ENCODE data around the gene OVCH2. TPM values are rescaled to one million over a fixed set of nuclear protein-coding genes. Genes with fewer than 3 reads are reported as not detected.

OVCH2 gene
- total RNA-seq, 4 donors from 2014 or later = not detected

DNA sequence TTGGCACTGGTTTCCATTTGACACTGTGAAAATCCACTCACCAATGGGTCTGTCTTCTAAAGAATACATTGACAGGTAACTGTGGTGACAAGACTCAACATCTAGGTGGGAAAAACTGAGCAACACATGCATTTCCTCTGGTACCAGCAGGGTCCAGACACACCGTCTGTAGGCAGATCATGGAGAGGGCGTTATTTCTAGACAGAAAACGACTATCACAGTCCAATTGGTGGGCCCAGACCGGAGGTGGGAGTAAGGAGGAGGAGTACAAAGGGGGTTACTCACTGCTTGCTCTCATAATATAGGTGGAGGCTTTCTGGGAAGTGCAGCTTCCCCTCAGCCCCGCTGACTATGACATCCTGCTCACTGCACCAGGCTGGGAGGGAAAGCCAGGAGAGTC is 9.9 kb downstream of the OVCH2 start:
- H3K27me3 ChIP-seq = peaks cover 14% of the 10 kb centered on the region
- H3K27ac ChIP-seq = no peak overlapping the region
- ATAC-seq = no peak
- WGBS, 2 donors (ENCODE audit: low coverage in 1 of 2) = 83 to 100% methylated on average over 1 to 5 of the region's 5 CpGs
- TF ChIP-seq POLR2A (IDR thresholded peaks at IDR 0.05) (no peak), POLR2AphosphoS5 (IDR thresholded peaks at IDR 0.05) (no peak), EP300 (IDR thresholded peaks at IDR 0.05) (no peak)
- TF ChIP-seq, protein P1, sequence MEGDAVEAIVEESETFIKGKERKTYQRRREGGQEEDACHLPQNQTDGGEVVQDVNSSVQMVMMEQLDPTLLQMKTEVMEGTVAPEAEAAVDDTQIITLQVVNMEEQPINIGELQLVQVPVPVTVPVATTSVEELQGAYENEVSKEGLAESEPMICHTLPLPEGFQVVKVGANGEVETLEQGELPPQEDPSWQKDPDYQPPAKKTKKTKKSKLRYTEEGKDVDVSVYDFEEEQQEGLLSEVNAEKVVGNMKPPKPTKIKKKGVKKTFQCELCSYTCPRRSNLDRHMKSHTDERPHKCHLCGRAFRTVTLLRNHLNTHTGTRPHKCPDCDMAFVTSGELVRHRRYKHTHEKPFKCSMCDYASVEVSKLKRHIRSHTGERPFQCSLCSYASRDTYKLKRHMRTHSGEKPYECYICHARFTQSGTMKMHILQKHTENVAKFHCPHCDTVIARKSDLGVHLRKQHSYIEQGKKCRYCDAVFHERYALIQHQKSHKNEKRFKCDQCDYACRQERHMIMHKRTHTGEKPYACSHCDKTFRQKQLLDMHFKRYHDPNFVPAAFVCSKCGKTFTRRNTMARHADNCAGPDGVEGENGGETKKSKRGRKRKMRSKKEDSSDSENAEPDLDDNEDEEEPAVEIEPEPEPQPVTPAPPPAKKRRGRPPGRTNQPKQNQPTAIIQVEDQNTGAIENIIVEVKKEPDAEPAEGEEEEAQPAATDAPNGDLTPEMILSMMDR (IDR thresholded peaks at IDR 0.05) = no peak
- H3K4me3 ChIP-seq = no peak overlapping the region
- no peaks in the 10 kb centered on the region for H3K4me1 ChIP-seq
- H3K36me3 ChIP-seq = no peaks in the 10 kb centered on the region
- no peaks in the 10 kb centered on the region for H3K9me3 ChIP-seq

- Histone ChIP-seq H3K9me3 (no peaks in the 10 kb centered on the region), H3K36me3 (no peaks in the 10 kb centered on the region), H3K27ac (no peak overlapping the region), H3K4me3 (no peak overlapping the region), H3K27me3 (peaks cover 14% of the 10 kb centered on the region), H3K4me1 (no peaks in the 10 kb centered on the region)
- WGBS, 2 donors (ENCODE audit: low coverage in 1 of 2) = 74 to 87% methylated on average over 3 of the region's 3 CpGs
- TF ChIP-seq, protein P1 (IDR thresholded peaks at IDR 0.05) = no peak
- TF ChIP-seq POLR2AphosphoS5 (IDR thresholded peaks at IDR 0.05) (no peak), EP300 (IDR thresholded peaks at IDR 0.05) (no peak), POLR2A (IDR thresholded peaks at IDR 0.05) (no peak)
- ATAC-seq = no peak
Measured at GRCh38 chr11:7694235-7694634, 12.0 kb downstream of the OVCH2 start.

DNA sequence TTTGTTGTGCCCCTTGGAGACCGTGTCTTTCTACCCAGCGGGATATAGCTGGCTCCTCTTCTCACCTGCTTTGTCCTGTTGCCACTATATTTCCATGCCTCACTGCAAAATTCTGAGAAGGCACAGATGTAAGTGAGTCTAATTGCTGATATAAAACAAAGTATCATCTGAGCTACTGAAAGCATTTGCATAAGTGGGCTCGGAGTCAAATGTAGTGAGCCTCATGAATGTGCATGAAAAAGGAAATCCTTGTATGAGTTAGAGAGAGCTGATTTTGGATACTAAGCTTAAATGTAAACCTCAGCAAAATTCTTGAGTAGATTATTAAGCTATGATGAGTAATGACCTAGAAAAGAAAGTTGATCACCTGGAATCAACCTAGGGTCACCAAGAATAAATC is 13.9 kb downstream of the OVCH2 start:
- H3K36me3 ChIP-seq = no peaks in the 10 kb centered on the region
- no peaks in the 10 kb centered on the region for H3K9me3 ChIP-seq
- peaks cover 14% of the 10 kb centered on the region for H3K27me3 ChIP-seq
- H3K4me3 ChIP-seq = no peak overlapping the region
- 82 to 89% methylated on average over 3 of the region's 3 CpGs for WGBS, 2 donors (ENCODE audit: low coverage in 1 of 2)
- TF ChIP-seq, protein P1 (IDR thresholded peaks at IDR 0.05) = no peak
- TF ChIP-seq POLR2A (IDR thresholded peaks at IDR 0.05) = no peak
- no peak for TF ChIP-seq POLR2AphosphoS5 (IDR thresholded peaks at IDR 0.05)
- TF ChIP-seq EP300 (IDR thresholded peaks at IDR 0.05) = no peak
- no peaks in the 10 kb centered on the region for H3K4me1 ChIP-seq
- no peak overlapping the region for H3K27ac ChIP-seq
- ATAC-seq = no peak

DNA sequence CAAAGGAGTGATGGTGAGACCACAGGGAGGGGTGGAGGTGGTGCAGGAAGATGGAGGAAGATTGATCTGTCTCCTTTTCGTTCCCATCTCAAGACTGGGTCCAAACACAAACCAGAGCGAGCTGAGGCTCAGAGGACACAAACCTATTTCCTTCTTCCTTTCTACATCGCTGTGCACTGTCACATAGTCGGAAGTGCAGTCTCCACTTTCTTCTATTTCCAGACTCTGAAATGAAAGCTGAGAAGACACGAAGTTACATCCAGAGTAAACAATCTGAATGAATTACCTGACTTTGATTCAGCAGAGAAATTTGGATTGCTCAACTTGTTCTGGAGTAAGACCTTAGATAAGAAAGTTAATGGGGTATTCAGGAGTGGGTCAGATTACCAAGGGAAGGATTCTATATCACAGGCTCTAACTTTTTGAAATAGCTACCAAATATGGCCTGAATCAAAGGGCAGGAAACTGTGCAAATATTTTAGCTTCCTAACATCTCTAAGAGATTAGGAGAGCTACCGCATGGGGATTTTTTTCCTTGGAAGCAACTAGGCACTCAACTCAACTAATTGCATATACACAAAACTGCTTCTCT is 14.4 kb downstream of the OVCH2 start:
- ATAC-seq = no peak
- H3K9me3 ChIP-seq = no peaks in the 10 kb centered on the region
- H3K4me3 ChIP-seq = no peak overlapping the region
- H3K4me1 ChIP-seq = no peaks in the 10 kb centered on the region
- peaks cover 14% of the 10 kb centered on the region for H3K27me3 ChIP-seq
- TF ChIP-seq POLR2AphosphoS5 (IDR thresholded peaks at IDR 0.05) (no peak), POLR2A (IDR thresholded peaks at IDR 0.05) (no peak), EP300 (IDR thresholded peaks at IDR 0.05) (no peak)
- TF ChIP-seq, protein P1 (IDR thresholded peaks at IDR 0.05) = no peak
- WGBS, 2 donors (ENCODE audit: low coverage in 1 of 2) = 67% methylated on average over 1 to 6 of the region's 6 CpGs
- H3K36me3 ChIP-seq = no peaks in the 10 kb centered on the region
- no peak overlapping the region for H3K27ac ChIP-seq

DNA sequence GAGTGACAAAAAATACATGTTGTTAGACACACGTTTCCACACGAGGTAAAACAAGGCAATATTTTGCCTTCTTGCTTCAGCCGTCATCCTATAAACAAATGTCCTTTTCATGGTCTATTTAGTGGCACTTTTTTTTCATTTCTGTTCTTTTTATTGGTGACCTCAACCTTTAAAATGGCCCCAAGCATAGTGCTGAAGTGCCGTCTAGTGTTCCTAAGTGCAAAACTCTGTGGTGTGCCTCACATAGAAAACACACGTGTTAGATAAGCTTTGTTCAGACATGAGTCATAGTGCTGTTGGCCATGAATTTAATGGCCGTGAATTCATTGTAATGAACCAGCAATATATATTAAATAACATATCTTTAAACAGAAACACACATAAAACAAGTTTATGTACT is 15.6 kb downstream of the OVCH2 start:
- ATAC-seq = no peak
- H3K4me3 ChIP-seq = no peak overlapping the region
- no peaks in the 10 kb centered on the region for H3K9me3 ChIP-seq
- H3K27ac ChIP-seq = no peak overlapping the region
- no peaks in the 10 kb centered on the region for H3K36me3 ChIP-seq
- no peak for TF ChIP-seq POLR2A (IDR thresholded peaks at IDR 0.05)
- TF ChIP-seq POLR2AphosphoS5 (IDR thresholded peaks at IDR 0.05) = no peak
- no peak for TF ChIP-seq EP300 (IDR thresholded peaks at IDR 0.05)
- TF ChIP-seq, protein P1 (IDR thresholded peaks at IDR 0.05) = no peak
- no peaks in the 10 kb centered on the region for H3K4me1 ChIP-seq
- WGBS, 2 donors (ENCODE audit: low coverage in 1 of 2) = 54 to 78% methylated on average over 5 to 6 of the region's 6 CpGs
- peaks cover 14% of the 10 kb centered on the region for H3K27me3 ChIP-seq

Measured in gastroesophageal sphincter (tissue), 4 donors.